Measurements from ENCODE around the gene DNASE1L2.
A peak's percentile ranks its signal among the peaks of the same experiment; 100 is the strongest.

DNASE1L2 gene

GRCh38 chr16:2204416-2205103 lies 31.7 kb upstream of the DNASE1L2 start:
- no peak for DNase-seq

- DNase-seq = peak; percentile 82
These were observed 30.9 kb upstream of the DNASE1L2 start, which contains the start of gene MLST8 for GRCh38 chr16:2205104-2205966. TSS of gene MLST8 (plus strand) at chr16:2205454. CDS start at chr16:2206086, 632 bp downstream.

GRCh38 chr16:2205967-2206313 lies 30.3 kb upstream of the DNASE1L2 start:
- DNase-seq = no peak

- DNase-seq = no peak
These were observed 29.8 kb upstream of the DNASE1L2 start for GRCh38 chr16:2206420-2206779.

- no peak for DNase-seq
These were observed 29.3 kb upstream of the DNASE1L2 start for GRCh38 chr16:2206780-2207433.

GRCh38 chr16:2207872-2208271 lies 28.4 kb upstream of the DNASE1L2 start:
- no peak for DNase-seq

DNA sequence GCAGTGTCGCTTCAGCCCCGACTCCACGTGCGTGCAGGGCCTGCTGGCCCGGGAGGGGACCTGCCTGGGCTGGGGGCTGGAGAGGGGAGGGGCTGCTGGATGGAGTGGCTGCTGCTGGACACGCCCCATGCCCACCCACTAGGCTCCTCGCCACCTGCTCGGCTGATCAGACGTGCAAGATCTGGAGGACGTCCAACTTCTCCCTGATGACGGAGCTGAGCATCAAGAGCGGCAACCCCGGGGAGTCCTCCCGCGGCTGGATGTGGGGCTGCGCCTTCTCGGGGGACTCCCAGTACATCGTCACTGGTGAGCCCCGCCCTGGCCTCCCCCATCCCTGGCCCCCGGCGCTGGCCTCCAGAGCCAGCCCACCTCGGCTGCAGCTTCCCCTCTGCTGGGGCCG lies 27.9 kb upstream of the DNASE1L2 start:
- DNase-seq = no peak

DNA sequence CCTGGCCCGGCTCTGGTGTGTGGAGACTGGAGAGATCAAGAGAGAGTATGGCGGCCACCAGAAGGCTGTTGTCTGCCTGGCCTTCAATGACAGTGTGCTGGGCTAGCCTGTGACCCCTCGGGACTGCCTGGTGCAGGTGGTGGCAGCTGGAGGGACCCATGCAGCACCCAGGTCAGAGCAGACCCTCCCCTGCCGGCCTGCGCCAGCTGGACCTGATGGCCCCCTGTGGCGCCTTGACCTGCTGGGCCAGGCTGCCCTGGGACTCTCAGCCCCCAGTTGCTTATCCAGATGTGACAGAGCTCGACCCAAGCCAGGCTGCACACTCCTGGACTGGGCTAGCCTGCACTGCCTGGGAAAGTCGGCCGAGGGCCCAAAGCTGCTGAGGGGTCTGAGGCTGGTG lies 27.5 kb upstream of the DNASE1L2 start:
- no peak for DNase-seq

DNA sequence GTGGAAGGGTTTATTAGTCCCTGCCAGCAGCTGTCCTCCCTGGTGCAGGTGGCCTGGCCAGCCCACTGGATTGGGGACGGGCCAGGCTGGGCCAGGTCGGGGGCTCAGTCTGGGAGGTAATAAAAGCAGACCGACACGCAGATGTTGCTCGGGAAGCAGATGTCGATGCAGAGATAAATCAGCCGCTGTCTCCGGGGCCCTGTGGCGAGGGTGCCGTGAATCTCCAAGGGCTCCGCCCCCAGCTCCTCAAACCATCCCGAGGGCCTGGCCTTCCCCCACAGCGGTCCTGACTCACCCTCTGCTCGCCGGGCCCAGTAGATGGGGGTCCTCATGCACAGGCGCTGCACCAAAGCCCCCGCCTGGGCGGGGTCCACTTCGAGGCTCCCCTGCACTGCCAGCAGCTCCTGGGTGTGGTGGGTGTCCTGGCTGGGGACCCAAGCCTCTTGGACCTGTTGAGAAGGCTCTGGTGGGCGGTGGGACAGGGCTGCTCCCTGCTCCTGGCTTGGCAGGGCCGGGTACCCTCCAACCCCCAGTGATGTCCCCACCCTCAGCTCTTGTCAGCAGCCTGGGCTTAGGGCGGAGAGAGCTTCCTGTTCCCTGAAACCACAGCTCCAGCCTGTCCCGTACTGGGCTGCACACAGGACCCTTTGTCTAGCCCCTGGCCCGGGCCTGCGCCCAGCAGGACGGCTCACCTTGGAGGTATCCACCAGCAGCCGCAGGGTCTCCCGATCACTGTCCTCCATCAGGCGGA lies 26.8 kb upstream of the DNASE1L2 start:
- DNase-seq = no peak

DNA sequence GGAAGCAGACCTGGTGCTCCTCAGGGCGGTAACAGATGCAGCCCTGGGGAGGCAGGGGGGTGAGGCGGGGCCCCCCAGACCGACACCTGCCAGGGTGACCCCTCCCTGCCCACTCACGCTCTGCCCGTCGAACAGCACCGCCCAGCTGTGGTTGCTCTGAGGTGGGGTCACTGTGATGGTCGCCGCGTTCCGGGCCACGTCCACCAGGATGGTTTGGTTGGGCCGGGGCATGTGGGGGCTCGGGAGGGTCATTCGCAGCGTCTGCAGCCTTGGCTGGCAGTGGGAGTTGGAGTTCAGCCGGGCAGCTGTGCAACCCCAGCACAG lies 26.3 kb upstream of the DNASE1L2 start:
- DNase-seq = no peak

GRCh38 chr16:2210386-2211365 lies 25.6 kb upstream of the DNASE1L2 start, which contains the start of gene BRICD5:
TSS of gene BRICD5 (minus strand) at chr16:2210863. CDS start at chr16:2210833, 30 bp downstream.
- no peak for DNase-seq

- no peak for DNase-seq
These were observed 24.3 kb upstream of the DNASE1L2 start for GRCh38 chr16:2211923-2212347.

DNA sequence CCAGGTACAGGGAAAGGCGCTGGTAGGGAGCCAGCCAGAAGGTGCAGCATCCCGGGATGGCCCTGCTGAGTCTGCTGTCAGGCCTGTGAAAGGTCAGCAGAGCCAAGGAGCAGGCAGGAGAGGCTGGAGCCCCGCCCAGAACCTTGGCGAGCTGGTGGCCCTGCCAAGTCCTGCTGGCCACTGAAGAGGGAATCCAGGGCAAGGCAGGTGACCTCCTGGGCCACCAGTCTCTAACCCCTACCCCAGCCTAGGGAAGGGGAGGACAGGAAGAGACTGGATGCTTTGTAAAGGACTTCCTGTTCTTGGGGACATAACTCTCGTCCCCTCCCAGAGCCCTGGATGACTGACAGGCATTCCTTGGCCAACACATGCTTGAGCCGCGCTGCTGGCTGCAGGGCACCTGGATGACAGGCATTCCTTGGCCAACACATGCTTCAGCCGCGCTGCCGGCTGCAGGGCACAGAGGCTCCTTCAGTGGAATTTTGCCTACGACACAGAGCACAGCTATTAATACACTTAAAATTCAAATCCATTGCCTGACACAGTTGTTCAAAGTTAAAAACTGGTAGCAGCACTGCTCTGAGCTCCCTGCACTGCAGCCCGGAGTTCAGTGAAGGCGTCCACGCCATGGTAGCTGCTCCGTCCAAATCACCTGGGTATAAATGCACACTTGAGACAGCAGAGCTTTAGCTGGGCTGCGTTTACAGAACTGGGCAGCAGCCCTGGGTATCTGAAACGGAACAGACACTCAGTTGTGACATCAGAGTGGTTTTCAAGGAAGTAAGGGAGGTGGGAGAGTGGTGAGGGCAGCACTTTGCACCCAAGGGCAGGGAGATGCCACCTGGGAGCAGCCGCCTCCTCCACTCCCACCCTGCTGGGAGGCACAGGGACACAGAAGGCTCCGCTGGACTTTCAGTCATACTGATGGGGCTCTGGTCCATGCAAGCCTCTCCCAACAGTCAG lies 23.6 kb upstream of the DNASE1L2 start:
- DNase-seq = no peak

DNA sequence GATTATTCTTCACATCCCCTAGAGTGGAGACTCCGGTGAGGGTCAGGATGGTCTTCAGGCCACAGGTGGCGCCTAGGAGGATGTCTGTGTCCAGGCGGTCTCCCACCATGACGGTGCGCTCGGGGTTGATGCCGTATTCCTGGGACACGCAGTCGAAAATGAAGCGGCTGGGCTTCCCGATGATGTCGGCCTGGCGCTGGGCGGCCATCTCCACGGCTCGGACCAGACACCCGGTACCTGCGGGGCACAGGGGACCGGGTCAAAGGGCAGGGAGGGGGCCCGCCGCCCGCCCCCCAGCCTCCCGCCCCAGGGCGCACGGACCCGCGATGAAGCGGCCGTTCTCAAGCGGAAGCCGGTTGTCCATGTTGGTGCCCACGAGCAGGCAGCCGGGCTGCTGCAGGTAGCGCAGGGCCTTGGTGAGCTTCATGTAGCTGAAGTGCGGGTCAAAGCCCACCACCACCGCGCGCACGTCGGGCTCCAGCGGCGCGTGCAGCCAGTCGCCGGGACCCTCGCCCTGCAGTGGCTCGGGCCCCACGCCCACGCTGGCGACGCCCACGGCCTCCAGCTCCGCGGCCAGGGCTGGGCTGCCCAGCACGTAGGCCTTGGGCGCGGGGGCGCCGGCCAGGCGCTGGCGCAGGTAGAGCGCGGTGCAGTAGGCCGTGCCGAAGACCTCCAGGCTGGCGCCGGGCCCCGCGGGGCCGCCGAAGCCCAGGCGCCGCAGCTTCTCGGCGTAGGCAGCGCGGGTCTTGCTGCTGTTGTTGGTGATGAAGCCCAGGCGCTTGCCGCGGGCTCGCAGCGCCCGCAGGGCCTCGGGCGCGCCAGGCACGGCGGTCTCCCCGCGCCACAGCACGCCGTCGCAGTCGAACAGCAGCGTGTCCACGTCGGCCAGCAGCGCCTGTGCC lies 22.2 kb upstream of the DNASE1L2 start:
- no peak for DNase-seq

DNA sequence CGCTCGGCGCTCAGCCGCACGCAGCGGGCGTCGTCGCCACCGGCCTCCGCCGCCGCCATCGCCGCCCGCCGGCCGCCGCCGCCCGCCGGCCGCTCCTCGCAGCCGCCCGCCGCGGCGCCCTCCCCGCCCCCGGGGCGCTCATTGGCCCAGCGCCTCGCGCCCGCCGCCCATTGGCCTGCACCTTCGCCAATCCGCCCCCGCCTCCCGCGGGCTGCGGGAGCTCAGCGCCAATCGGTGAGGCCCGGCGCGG lies 21.6 kb upstream of the DNASE1L2 start, which contains the start of gene PGP:
Gene PGP, minus strand, starts transcription at position 122 of the 250 bp plus-strand sequence. Its CDS starts 63 bp downstream, at position 59.
- no peak for DNase-seq

- no peak for DNase-seq
These were observed 19.9 kb upstream of the DNASE1L2 start for GRCh38 chr16:2216330-2216729.

GRCh38 chr16:2223221-2223941 lies 12.9 kb upstream of the DNASE1L2 start, which contains the start of gene E4F1:
TSS of gene E4F1 (plus strand) at chr16:2223591. CDS start at chr16:2223614, 23 bp downstream.
- DNase-seq = peak; percentile 100

GRCh38 chr16:2223942-2224486 lies 12.2 kb upstream of the DNASE1L2 start:
- peak; percentile 6 for DNase-seq
